Rectal smooth muscle tissue (tissue), 1 donor: Measurements from ENCODE around the gene TRNAU1AP.
"Not testable (repeated sequence)": the region's sequence is repeated elsewhere in the genome, so short reads cannot be mapped to it uniquely, and the experiment has no call there.

ENCODE experiments used
- H3K27ac ChIP-seq: one replicate; pipeline ENCODE4 v1.7.0; 2013; ENCODE audit warnings: low read depth, low read length, inconsistent platforms
- H3K27me3 ChIP-seq: one replicate; pipeline ENCODE4 v1.7.0; 2013; ENCODE audit warnings: low read length; ENCODE audit not compliant: control insufficient read depth, insufficient read depth
- H3K36me3 ChIP-seq: one replicate; pipeline ENCODE4 v1.7.0; 2013; ENCODE audit warnings: low read length; ENCODE audit not compliant: control insufficient read depth, insufficient read depth
- H3K4me1 ChIP-seq: one replicate; pipeline ENCODE4 v1.7.0; 2013; ENCODE audit warnings: low read length; ENCODE audit not compliant: control insufficient read depth, insufficient read depth
- H3K4me3 ChIP-seq: one replicate; pipeline ENCODE4 v1.7.0; 2013; ENCODE audit warnings: low read length
- H3K9ac ChIP-seq: one replicate; pipeline ENCODE4 v1.7.0; 2013; ENCODE audit warnings: low read length

Gene TRNAU1AP

GRCh38 chr1:28586585-28587391 is 33.9 kb downstream of the TRNAU1AP start:
- H3K36me3 ChIP-seq, H3K4me3 ChIP-seq, H3K9ac ChIP-seq, H3K27me3 ChIP-seq, H3K4me1 ChIP-seq, H3K27ac ChIP-seq: not testable (repeated sequence)

GRCh38 chr1:28591708-28592320 is 38.9 kb downstream of the TRNAU1AP start, which contains the start of gene RAB42:
Gene RAB42 (plus strand): TSS chr1:28592265. CDS start chr1:28592512, 247 bp downstream.
- no peak within 1 kb of the TSS for H3K27ac ChIP-seq
- H3K4me3 ChIP-seq: peak within 1 kb of the TSS; percentile 68
- no peaks in the 10 kb centered on the region for H3K4me1 ChIP-seq
- no peak within 1 kb of the TSS for H3K9ac ChIP-seq
- H3K27me3 ChIP-seq: no peaks in the 10 kb centered on the region
- H3K36me3 ChIP-seq: no peaks in the 10 kb centered on the region

GRCh38 chr1:28592321-28593071 is 39.6 kb downstream of the TRNAU1AP start:
- H3K9ac ChIP-seq: no peak overlapping the region
- H3K27ac ChIP-seq: no peak overlapping the region

GRCh38 chr1:28593988-28594356 is 41.1 kb downstream of the TRNAU1AP start:
- H3K4me1 ChIP-seq, H3K9ac ChIP-seq, H3K27ac ChIP-seq, H3K4me3 ChIP-seq, H3K27me3 ChIP-seq, H3K36me3 ChIP-seq: not testable (repeated sequence)

More at GRCh38 chr1:28592321-28593071, 39.6 kb downstream of the TRNAU1AP start:
- Histone ChIP-seq H3K27me3 (no peaks in the 10 kb centered on the region), H3K36me3 (no peaks in the 10 kb centered on the region), H3K4me1 (no peaks in the 10 kb centered on the region), H3K4me3 (peak overlapping the region; percentile 68)

GRCh38 chr1:28594686-28595411 is 42.0 kb downstream of the TRNAU1AP start:
- not testable (repeated sequence) for H3K27ac ChIP-seq, H3K4me1 ChIP-seq, H3K9ac ChIP-seq, H3K36me3 ChIP-seq, H3K4me3 ChIP-seq, H3K27me3 ChIP-seq

- no peak overlapping the region for H3K27ac ChIP-seq
- no peaks in the 10 kb centered on the region for H3K36me3 ChIP-seq
- H3K4me3 ChIP-seq: no peak overlapping the region
- no peaks in the 10 kb centered on the region for H3K27me3 ChIP-seq
- H3K9ac ChIP-seq: no peak overlapping the region
- H3K4me1 ChIP-seq: no peaks in the 10 kb centered on the region
Measured at GRCh38 chr1:28595412-28596191, 42.7 kb downstream of the TRNAU1AP start.

- not testable (repeated sequence) for H3K27ac ChIP-seq, H3K4me1 ChIP-seq, H3K36me3 ChIP-seq, H3K27me3 ChIP-seq, H3K4me3 ChIP-seq, H3K9ac ChIP-seq
Measured at GRCh38 chr1:28596276-28596675, 43.4 kb downstream of the TRNAU1AP start.

- Histone ChIP-seq H3K9ac (no peak overlapping the region), H3K27me3 (no peaks in the 10 kb centered on the region), H3K27ac (no peak overlapping the region), H3K4me3 (no peak overlapping the region), H3K4me1 (no peaks in the 10 kb centered on the region), H3K36me3 (peaks cover 16% of the 10 kb centered on the region)
Measured at GRCh38 chr1:28601696-28602095, 48.8 kb downstream of the TRNAU1AP start.

- Histone ChIP-seq H3K9ac (no peak overlapping the region), H3K36me3 (peaks cover 16% of the 10 kb centered on the region), H3K4me1 (no peaks in the 10 kb centered on the region), H3K4me3 (no peak overlapping the region), H3K27ac (no peak overlapping the region), H3K27me3 (no peaks in the 10 kb centered on the region)
Measured at GRCh38 chr1:28602536-28603439, 49.9 kb downstream of the TRNAU1AP start.

GRCh38 chr1:28604411-28604810 is 51.5 kb downstream of the TRNAU1AP start:
- Histone ChIP-seq H3K27me3 (no peaks in the 10 kb centered on the region), H3K4me3 (no peak overlapping the region), H3K4me1 (no peaks in the 10 kb centered on the region), H3K9ac (no peak overlapping the region), H3K36me3 (peaks cover 16% of the 10 kb centered on the region), H3K27ac (no peak overlapping the region)

- Histone ChIP-seq H3K36me3 (peaks cover 16% of the 10 kb centered on the region), H3K9ac (no peak overlapping the region)
Measured at GRCh38 chr1:28604962-28605361, 52.1 kb downstream of the TRNAU1AP start.

More at GRCh38 chr1:28604962-28605361, 52.1 kb downstream of the TRNAU1AP start:
- H3K27me3 ChIP-seq: no peaks in the 10 kb centered on the region
- no peaks in the 10 kb centered on the region for H3K4me1 ChIP-seq
- no peak overlapping the region for H3K27ac ChIP-seq
- no peak overlapping the region for H3K4me3 ChIP-seq
